ENCODE results near the gene HHAT.

HHAT gene

DNA sequence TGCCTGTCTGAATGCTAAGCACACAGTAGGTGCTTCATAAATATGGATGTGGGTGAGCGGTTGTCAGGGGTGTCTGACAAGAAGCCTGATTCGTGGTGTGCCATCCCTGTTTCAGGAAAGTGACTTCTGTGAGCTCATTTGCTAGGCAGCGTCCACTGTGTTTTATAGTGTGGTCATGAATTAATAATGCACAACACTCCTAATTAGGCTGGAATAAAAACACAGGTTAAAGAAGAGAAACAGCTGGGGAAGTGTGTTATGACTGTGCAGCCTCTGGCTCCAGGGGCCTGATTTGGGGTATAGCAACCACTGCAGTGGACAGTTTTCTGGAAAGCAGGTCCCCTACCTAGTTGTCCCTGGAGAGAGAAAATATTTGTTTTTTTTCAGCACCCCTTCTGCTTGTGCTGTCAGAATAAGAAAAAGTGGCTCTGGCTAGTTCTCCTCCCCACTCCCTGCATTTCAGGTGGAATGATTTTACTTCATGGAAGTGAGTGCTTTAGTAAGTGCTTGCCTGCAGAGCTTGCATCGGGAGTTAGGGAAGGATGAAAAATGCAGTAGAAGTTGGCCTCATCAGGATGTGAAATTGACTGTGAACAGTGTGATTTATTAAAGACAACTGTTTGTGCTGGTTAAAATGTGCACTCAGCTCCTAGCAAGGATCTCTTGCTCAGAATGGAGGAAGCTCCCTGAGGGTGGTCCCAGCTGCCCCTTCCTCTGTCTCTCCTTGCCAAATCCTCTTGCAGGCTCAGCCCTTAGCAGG is 333.8 kb downstream of the HHAT start:
- no peak overlapping the region for H3K4me3 ChIP-seq (ENCODE audit: low read length)
- no peak for DNase-seq (ENCODE audit: low read depth)
- TF ChIP-seq, protein P1, sequence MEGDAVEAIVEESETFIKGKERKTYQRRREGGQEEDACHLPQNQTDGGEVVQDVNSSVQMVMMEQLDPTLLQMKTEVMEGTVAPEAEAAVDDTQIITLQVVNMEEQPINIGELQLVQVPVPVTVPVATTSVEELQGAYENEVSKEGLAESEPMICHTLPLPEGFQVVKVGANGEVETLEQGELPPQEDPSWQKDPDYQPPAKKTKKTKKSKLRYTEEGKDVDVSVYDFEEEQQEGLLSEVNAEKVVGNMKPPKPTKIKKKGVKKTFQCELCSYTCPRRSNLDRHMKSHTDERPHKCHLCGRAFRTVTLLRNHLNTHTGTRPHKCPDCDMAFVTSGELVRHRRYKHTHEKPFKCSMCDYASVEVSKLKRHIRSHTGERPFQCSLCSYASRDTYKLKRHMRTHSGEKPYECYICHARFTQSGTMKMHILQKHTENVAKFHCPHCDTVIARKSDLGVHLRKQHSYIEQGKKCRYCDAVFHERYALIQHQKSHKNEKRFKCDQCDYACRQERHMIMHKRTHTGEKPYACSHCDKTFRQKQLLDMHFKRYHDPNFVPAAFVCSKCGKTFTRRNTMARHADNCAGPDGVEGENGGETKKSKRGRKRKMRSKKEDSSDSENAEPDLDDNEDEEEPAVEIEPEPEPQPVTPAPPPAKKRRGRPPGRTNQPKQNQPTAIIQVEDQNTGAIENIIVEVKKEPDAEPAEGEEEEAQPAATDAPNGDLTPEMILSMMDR (conservative IDR thresholded peaks at IDR 0.05; ENCODE audit: low read length) = no peak

DNA sequence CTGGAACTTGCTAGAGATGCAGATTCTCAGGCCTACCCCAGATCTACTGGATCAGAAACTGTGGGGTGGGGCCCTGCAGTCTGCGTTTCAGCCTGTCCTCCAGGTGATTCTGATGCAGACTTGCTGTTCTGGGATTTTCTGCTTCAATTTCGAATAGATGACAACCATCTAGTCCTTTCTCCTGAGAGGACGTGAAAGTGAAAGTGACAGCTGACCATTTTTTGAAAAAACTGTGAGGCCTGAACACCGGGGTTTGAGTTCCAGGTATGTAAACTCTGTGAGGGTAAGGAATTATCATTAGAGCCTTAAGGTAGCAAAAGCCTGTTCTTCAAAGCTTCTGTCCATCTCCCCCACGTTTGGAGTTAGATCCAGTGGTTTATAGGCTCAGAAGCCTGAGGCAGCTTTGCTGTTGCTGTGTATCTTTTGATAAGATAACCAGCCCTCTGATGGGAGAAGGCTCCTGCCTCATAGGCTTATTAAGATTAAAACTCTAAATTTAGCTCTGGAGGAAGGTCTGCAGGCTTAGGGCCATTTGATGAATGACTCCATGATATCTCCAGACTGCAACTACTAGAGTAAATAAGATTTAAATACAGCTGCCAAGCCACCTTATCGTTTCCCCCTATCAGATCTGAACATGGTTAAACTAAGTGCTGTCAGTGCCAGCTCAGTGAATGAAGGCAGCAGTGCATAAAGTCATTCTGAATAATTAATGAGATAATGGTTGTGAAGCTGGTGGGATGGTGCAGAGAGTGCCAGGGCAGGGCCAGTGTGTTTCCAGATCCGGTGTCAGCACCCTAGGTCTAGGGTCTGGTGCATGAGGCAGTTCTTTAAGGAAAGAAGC is 335.2 kb downstream of the HHAT start:
- DNase-seq (ENCODE audit: low read depth) = no peak
- no peak overlapping the region for H3K4me3 ChIP-seq (ENCODE audit: low read length)
- TF ChIP-seq, protein P1 (conservative IDR thresholded peaks at IDR 0.05; ENCODE audit: low read length) = no peak

DNA sequence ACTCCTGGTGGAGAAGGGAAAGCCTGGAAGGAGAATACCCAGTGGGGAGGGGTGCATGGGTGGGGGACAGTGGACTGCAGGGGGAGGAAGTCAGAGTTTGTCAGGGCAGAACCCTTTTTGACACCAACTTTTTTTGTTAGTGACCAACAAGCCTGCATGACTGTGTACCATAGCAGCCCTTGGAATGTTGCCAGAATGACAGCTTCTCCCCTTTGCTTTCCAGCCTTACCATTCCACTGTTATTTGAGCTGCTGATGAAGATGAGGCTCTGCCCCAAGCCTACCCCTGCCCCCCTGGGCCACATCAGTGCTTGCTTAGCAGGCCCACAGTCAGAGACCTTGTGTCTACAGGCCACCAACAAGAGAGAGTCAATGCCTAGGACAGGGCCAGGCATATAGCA is 341.2 kb downstream of the HHAT start:
- no peak overlapping the region for H3K4me3 ChIP-seq (ENCODE audit: low read length)
- TF ChIP-seq, protein P1 (conservative IDR thresholded peaks at IDR 0.05; ENCODE audit: low read length) = no peak

DNA sequence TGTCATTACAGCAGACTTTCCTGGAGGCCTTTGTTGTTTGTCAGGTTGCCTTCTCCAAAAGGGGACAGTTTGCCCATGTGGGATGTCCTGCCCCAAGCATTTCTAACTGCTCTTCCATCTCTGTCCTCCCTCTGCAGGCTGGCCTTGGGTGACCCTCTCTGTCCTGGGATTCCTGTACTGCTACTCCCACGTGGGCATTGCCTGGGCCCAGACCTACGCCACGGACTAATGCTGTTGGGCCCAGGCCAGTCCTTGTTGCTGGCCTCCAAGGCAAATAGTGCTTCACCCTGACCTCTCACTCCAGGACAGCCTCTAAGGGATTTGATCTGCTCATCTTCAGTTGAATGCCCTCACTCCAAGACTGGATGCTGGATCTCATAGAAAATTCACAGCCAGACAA is 345.4 kb downstream of the HHAT start:
- TF ChIP-seq, protein P1 (conservative IDR thresholded peaks at IDR 0.05; ENCODE audit: low read length) = no peak
- DNase-seq (ENCODE audit: low read depth) = no peak

More for the DNA sequence above, 341.2 kb downstream of the HHAT start:
- no peak for DNase-seq (ENCODE audit: low read depth)

GRCh38 chr1:210676539-210676938 is 347.8 kb downstream of the HHAT start:
- H3K4me3 ChIP-seq (ENCODE audit: low read length) = no peak overlapping the region
- no peak for DNase-seq (ENCODE audit: low read depth)

More for the DNA sequence above, 345.4 kb downstream of the HHAT start:
- H3K4me3 ChIP-seq (ENCODE audit: low read length) = no peak overlapping the region

GRCh38 chr1:210677533-210677932 is 348.8 kb downstream of the HHAT start:
- DNase-seq (ENCODE audit: low read depth) = no peak
- H3K4me3 ChIP-seq (ENCODE audit: low read length) = no peak overlapping the region
- TF ChIP-seq, protein P1 (conservative IDR thresholded peaks at IDR 0.05; ENCODE audit: low read length) = no peak

More at GRCh38 chr1:210676539-210676938, 347.8 kb downstream of the HHAT start:
- TF ChIP-seq, protein P1 (conservative IDR thresholded peaks at IDR 0.05; ENCODE audit: low read length) = no peak

Measured in AG10803 (cell line).